Kidney capillary endothelial cell (primary cell): ENCODE measurements around the gene PPIP5K2.
"Not testable (repeated sequence)": the region's sequence is repeated elsewhere in the genome, so short reads cannot be mapped to it uniquely, and the experiment has no call there.

Source experiments
- DNase-seq: peaks from one replicate; pipeline ENCODE4 v3.0.0-alpha.2; 2018; ENCODE audit warnings: low spot score

The PPIP5K2 gene

GRCh38 chr5:103122242-103122641 is 2.1 kb downstream of the PPIP5K2 start:
- DNase-seq, result no peak

- no peak for DNase-seq
These were observed 6.5 kb downstream of the PPIP5K2 start for GRCh38 chr5:103126557-103126956.

- DNase-seq, result no peak
These were observed 7.3 kb downstream of the PPIP5K2 start for GRCh38 chr5:103127292-103127817.

GRCh38 chr5:103128202-103128601 is 8.1 kb downstream of the PPIP5K2 start:
- DNase-seq, result no peak

- no peak for DNase-seq
These were observed 12.6 kb downstream of the PPIP5K2 start for GRCh38 chr5:103132684-103133083.

GRCh38 chr5:103133231-103133630 is 13.1 kb downstream of the PPIP5K2 start:
- no peak for DNase-seq

- DNase-seq, result no peak
These were observed 15.4 kb downstream of the PPIP5K2 start for GRCh38 chr5:103135461-103135860.

GRCh38 chr5:103138202-103138690 is 18.1 kb downstream of the PPIP5K2 start:
- DNase-seq, result no peak

- DNase-seq, result peak; percentile 66
These were observed 19.3 kb downstream of the PPIP5K2 start for GRCh38 chr5:103139264-103139865.

GRCh38 chr5:103142132-103142531 is 22.0 kb downstream of the PPIP5K2 start:
- not testable (repeated sequence) for DNase-seq

GRCh38 chr5:103145196-103145595 is 25.1 kb downstream of the PPIP5K2 start:
- no peak for DNase-seq

- DNase-seq, result no peak
These were observed 28.1 kb downstream of the PPIP5K2 start for GRCh38 chr5:103148213-103148612.

- DNase-seq, result no peak
These were observed 31.1 kb downstream of the PPIP5K2 start for GRCh38 chr5:103151156-103151555.

GRCh38 chr5:103166706-103167105 is 46.6 kb downstream of the PPIP5K2 start:
- no peak for DNase-seq

- DNase-seq, result no peak
These were observed 54.0 kb downstream of the PPIP5K2 start for GRCh38 chr5:103174147-103174546.

GRCh38 chr5:103177543-103177942 is 57.4 kb downstream of the PPIP5K2 start:
- DNase-seq, result no peak

GRCh38 chr5:103178167-103178566 is 58.1 kb downstream of the PPIP5K2 start:
- no peak for DNase-seq

- no peak for DNase-seq
These were observed 66.1 kb downstream of the PPIP5K2 start for GRCh38 chr5:103186152-103186551.

GRCh38 chr5:103188436-103188835 is 68.3 kb downstream of the PPIP5K2 start:
- DNase-seq, result no peak

GRCh38 chr5:103203226-103203625 is 83.1 kb downstream of the PPIP5K2 start:
- DNase-seq, result no peak

- DNase-seq, result not testable (repeated sequence)
These were observed 84.9 kb downstream of the PPIP5K2 start for GRCh38 chr5:103204990-103205389.

- no peak for DNase-seq
These were observed 86.0 kb downstream of the PPIP5K2 start for GRCh38 chr5:103205991-103206700.

GRCh38 chr5:103207011-103207410 is 86.9 kb downstream of the PPIP5K2 start:
- DNase-seq, result no peak
